GM13977 (cell line): ENCODE measurements around the gene SCAI.
"Not testable (repeated sequence)": the region's sequence is repeated elsewhere in the genome, so short reads cannot be mapped to it uniquely, and the experiment has no call there.

ENCODE experiments used
- DNase-seq: peaks from one replicate; pipeline ENCODE4 v3.0.0; 2012; ENCODE audit warnings: low spot score
- CTCF ChIP-seq: IDR thresholded peaks from 2 replicates; pipeline ENCODE4 v1.5.1; 2012; ENCODE audit warnings: mild to moderate bottlenecking, control low read depth; ENCODE audit not compliant: insufficient read depth; ENCODE audit errors: extremely low read depth, missing control alignments
- in situ Hi-C: fragments of 300-500 bp; cut with MboI; formaldehyde crosslinking; loops from one replicate; pipeline ENCODE4 v1.12.0; 2022; ENCODE audit warnings: low sequenced_read_pairs, low pct_unique_long_range_greater_than_20kb, mixed read lengths, inconsistent platforms; ENCODE audit not compliant: unreplicated experiment

Gene SCAI

GRCh38 chr9:125088752-125089151 lies 54.6 kb downstream of the SCAI start:
- in situ Hi-C loops = no loop called here
- DNase-seq = no peak
- TF ChIP-seq CTCF = no peak

DNA sequence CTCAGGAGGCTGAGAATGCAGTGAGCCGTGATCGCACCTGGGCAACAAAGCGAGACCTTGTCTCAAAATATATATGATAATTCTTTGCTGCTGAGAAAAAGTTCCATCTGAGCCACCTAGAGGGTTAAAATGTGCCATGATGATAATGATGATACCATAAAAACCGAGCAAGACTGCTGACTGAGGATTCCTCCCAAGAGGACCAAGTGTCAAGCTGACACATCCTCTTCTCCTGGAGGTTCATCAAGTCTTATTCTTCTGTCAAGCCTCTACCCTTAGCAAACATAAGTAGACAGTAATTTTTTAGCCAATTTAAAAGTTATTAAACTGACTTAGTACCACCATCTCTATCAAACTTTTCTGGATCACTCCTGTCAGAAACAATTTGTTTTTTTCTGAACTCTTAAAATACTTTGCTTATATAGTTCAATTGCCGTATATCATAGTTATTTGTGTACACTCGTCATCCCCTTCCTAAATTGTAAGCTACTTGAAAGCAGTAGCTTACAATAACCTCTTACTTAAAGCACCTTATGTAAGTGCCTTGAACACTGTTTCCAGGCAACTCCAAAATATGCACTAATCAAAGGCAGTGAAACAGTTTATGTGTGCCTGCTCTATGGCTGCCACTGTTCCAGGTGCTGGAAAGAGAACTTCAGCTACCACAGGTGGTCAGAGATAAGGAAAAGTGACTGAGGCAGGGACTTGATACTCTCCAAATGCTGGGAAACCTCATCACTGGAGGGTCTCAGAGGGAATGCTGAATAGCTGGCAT lies 57.4 kb downstream of the SCAI start:
- DNase-seq = no peak
- in situ Hi-C loops = no loop called here
- TF ChIP-seq CTCF = no peak

DNA sequence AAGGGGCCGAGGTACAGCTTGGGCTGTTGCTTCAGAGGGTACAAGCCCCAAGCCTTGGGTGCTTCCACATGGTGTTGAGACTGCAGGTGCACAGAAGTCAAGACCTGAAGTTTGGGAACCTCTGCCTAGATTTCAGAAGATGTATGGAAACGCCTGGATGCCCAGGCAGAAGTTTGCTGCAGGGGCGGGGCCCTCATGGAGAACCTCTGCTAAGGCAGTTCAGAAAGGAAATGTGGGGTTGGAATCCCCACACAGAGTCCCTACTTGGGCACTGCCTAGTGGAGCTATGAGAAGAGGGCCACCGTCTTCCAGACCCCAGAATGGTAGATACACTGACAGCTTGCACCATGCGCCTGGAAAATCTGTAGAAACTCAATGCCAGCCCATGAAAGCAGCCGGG lies 61.1 kb downstream of the SCAI start:
- DNase-seq, in situ Hi-C loops: not testable (repeated sequence)

GRCh38 chr9:125080797-125081196 lies 62.5 kb downstream of the SCAI start:
- DNase-seq, in situ Hi-C loops: not testable (repeated sequence)

DNA sequence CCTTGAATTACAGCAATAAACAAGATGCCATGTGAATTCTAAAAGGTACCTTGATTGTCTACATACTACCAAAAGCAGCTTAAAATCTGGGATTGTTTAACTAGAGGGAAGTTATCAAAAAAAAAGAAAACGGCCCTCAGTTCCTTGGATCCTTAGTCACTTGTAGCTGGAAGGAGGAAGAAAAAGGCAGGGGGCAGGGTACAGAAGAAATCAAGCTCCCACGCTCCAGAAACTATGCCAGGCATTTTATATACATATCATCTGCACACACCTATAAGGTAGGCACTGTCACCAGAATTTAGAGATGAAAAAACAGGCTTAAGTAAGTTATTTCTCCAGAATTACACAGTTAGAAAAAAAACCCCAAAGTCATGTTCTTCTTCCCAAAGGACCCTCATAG lies 63.4 kb downstream of the SCAI start:
- in situ Hi-C loops = no loop called here
- TF ChIP-seq CTCF = no peak
- DNase-seq = no peak

DNA sequence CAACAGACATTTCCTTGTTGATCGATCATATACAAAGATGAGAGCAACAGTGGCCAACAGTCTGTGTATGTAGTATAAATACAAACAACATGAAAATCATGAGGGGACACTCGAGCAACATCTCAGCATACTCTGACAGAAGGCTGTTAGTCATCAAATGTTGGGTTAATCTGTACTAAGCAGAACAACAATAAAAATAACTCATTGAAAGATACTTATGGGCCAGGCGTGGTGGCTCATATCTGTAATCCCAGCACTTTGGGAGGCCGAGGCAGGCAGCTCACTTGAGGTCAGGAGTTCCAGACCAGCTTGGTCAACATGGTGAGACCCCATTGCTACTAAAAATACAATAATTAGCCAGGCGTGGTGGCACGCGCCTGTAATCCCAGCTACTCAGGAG lies 67.3 kb downstream of the SCAI start:
- in situ Hi-C loops = no loop called here

DNA sequence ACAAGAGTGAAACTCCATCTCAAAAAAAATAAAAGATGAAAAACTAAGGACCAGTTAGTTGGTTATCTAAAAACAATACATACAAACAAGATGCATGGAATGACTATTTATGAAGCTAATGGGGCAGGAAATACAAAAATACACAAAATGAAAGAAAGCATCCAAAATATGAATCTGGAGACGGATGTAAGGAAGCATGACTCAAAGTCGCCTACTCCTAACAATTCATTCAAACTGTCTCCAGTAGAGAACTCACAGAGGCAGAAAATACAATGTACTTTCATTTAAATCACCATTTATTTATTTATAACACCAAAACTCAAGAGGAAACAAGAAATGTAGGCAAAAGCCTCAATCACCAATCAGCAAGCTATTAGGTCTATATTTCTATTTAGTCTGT lies 68.4 kb downstream of the SCAI start:
- no peak for DNase-seq
- TF ChIP-seq CTCF = no peak
- in situ Hi-C loops = no loop called here

More for the DNA sequence above, 67.3 kb downstream of the SCAI start:
- DNase-seq = no peak
- TF ChIP-seq CTCF = no peak
